D721Med (cell line): ENCODE results near the gene TPM3.

ENCODE experiments used
- DNase-seq: peaks from one replicate; pipeline ENCODE4 v3.0.0; 2011; ENCODE audit warnings: low spot score; ENCODE audit not compliant: insufficient read length
- FAIRE-seq: peaks from 2 replicates; lab custom pipeline; 2011; peaks lifted over from hg19 to GRCh38; lab: Jason Lieb, UNC
- TF ChIP-seq, protein P1 (sequence below): IDR thresholded peaks from 2 replicates; pipeline ENCODE4 v1.5.1; 2012; ENCODE audit warnings: mild to moderate bottlenecking, control low read depth; ENCODE audit not compliant: insufficient read depth; ENCODE audit errors: missing control alignments

The TPM3 gene

DNA sequence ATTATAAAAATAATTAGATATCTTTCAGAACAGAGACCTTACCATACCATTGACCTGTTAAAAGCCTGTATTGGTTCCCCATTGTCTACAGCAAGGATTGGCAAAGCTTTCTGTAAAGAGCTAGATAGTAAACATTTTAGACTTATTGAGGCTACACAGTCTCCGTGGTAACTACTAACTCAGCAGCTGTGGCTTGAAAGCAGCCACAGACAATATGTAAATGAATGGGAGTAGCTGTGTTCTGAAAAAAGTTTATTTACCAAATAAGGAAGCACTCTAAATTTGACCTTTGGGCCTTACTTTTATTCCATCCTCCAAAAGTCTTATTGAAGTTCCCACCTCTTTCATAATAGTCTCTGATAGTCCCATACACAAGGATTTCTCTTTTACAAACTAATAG lies 76.7 kb downstream of the TPM3 start:
- DNase-seq (no peak), FAIRE-seq (no peak)
- TF ChIP-seq, protein P1, sequence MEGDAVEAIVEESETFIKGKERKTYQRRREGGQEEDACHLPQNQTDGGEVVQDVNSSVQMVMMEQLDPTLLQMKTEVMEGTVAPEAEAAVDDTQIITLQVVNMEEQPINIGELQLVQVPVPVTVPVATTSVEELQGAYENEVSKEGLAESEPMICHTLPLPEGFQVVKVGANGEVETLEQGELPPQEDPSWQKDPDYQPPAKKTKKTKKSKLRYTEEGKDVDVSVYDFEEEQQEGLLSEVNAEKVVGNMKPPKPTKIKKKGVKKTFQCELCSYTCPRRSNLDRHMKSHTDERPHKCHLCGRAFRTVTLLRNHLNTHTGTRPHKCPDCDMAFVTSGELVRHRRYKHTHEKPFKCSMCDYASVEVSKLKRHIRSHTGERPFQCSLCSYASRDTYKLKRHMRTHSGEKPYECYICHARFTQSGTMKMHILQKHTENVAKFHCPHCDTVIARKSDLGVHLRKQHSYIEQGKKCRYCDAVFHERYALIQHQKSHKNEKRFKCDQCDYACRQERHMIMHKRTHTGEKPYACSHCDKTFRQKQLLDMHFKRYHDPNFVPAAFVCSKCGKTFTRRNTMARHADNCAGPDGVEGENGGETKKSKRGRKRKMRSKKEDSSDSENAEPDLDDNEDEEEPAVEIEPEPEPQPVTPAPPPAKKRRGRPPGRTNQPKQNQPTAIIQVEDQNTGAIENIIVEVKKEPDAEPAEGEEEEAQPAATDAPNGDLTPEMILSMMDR = no peak
